ENCODE measurements around the gene ARF1. TPM values are rescaled to one million over a fixed set of nuclear protein-coding genes. Genes with fewer than 3 reads are reported as not detected.

The ARF1 gene
- total RNA-seq (100 to 1,000 TPM; 176 to 328 (median 256) TPM), polyA plus RNA-seq (100 to 1,000 TPM; 257 to 612 (median 345) TPM)
- long read RNA-seq, donor 1, transcript ARF1-213 (5 exons, 1,972 nt), result minor isoform, 7 of 274 reads
- long read RNA-seq, donor 1, transcript ARF1-201 (5 exons, 1,888 nt), result major isoform, 235 of 274 reads
- long read RNA-seq, donor 1, partial matches to known transcripts, result 13 of 274 reads
- long read RNA-seq, donor 1, other reads (novel, unspliced or antisense), result 17 of 274 reads
- long read RNA-seq, donor 2, transcript ARF1-201 (5 exons, 1,888 nt), result major isoform, 717 of 796 reads
- long read RNA-seq, donor 2, transcript ARF1-213 (5 exons, 1,972 nt), result minor isoform, 20 of 796 reads
- long read RNA-seq, donor 2, partial matches to known transcripts, result 26 of 796 reads
- long read RNA-seq, donor 2, other reads (novel, unspliced or antisense), result 32 of 796 reads

DNA sequence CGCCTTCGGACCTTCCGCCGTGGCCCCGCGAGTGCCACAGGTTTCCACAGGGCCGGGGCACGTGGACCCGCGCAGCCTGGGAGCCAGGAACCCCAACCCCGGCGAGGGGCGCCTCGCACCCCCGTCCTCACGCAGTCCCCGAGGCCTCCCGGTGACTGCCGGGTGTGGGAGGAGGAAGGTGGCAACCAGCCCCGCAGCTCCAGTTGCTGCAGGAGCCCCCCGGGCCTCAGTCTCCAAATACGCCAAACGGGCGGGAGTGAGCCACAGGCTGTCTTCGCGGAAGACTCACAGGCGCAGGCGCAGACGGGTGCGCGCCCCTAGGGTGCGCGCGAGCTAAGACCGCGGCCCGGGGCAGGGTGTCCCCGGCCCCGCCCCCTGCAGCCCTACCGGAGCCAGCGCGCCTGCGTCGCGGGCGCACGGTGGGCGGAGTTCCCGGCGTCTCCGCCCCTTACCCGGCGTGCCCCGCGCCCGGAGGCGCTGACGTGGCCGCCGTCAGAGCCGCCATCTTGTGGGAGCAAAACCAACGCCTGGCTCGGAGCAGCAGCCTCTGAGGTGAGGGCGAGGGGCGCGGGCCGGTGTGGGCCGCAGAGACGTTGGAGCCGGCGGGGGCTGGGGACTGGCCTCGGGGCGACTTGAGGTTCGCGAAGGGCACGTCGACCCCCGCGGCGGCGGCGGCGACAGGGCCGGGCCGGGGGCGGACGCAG, at the start of gene ARF1:
Gene ARF1, plus strand, starts transcription at position 495 of the 704 bp plus-strand sequence. CDS start 14,407 bp downstream, outside the sequence.
- Histone ChIP-seq H3K4me1 (peaks cover 43% of the 10 kb centered on the region), H3K27ac (peak within 1 kb of the TSS; percentile 100), H3K36me3 (ENCODE audit: insufficient read depth in 1 of 2, low read depth in 1 of 2) (no peaks in the 10 kb centered on the region), H3K27me3 (ENCODE audit: insufficient read depth in 3 of 3, low read length in 2 of 3) (no peaks in the 10 kb centered on the region), H3K9me3 (no peaks in the 10 kb centered on the region), H3K4me3 (peak within 1 kb of the TSS; percentile 99)
- DNase-seq, result peak; percentile 91 to 96
- intact Hi-C loops (cut with DNase I), result loop anchor here in 1 of 2 donors (10.0 kb wide), 1 partner anchor 348 kb away; the partner anchor contains the start of genes JMJD4 and SNAP47
- 0 to 1% (median 0%) methylated on average over 43 to 87 of the region's 87 CpGs for WGBS, 3 donors
- ATAC-seq, result peak; percentile 90 to 95 (median 94)
- TF ChIP-seq, protein P1, sequence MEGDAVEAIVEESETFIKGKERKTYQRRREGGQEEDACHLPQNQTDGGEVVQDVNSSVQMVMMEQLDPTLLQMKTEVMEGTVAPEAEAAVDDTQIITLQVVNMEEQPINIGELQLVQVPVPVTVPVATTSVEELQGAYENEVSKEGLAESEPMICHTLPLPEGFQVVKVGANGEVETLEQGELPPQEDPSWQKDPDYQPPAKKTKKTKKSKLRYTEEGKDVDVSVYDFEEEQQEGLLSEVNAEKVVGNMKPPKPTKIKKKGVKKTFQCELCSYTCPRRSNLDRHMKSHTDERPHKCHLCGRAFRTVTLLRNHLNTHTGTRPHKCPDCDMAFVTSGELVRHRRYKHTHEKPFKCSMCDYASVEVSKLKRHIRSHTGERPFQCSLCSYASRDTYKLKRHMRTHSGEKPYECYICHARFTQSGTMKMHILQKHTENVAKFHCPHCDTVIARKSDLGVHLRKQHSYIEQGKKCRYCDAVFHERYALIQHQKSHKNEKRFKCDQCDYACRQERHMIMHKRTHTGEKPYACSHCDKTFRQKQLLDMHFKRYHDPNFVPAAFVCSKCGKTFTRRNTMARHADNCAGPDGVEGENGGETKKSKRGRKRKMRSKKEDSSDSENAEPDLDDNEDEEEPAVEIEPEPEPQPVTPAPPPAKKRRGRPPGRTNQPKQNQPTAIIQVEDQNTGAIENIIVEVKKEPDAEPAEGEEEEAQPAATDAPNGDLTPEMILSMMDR (IDR thresholded peaks at IDR 0.05), result no peak

GRCh38 chr1:228033376-228033775, 49.1 kb upstream of the ARF1 start:
- ATAC-seq, result no peak
- intact Hi-C loops (cut with DNase I), result no loop called here
- no peak for DNase-seq
- no peak overlapping the region for H3K4me3 ChIP-seq
- peaks cover 5% of the 10 kb centered on the region for H3K9me3 ChIP-seq
- H3K27ac ChIP-seq, result no peak overlapping the region
- no peaks in the 10 kb centered on the region for H3K4me1 ChIP-seq
- TF ChIP-seq, protein P1 (IDR thresholded peaks at IDR 0.05), result no peak
- H3K27me3 ChIP-seq (ENCODE audit: insufficient read depth in 3 of 3, low read length in 2 of 3), result peaks cover 0 to 38% (median 13%) of the 10 kb centered on the region in 3 donors
- 78 to 87% (median 82%) methylated on average over 2 of the region's 2 CpGs for WGBS, 3 donors
- no peaks in the 10 kb centered on the region for H3K36me3 ChIP-seq (ENCODE audit: insufficient read depth in 1 of 2, low read depth in 1 of 2)

GRCh38 chr1:228034954-228035837, 47.3 kb upstream of the ARF1 start:
- ATAC-seq, result no peak

GRCh38 chr1:228035844-228036243, 46.7 kb upstream of the ARF1 start:
- peak in 1 of 2 donors; percentile 15 for DNase-seq
- Histone ChIP-seq H3K27me3 (ENCODE audit: insufficient read depth in 3 of 3, low read length in 2 of 3) (peaks cover 0 to 53% (median 20%) of the 10 kb centered on the region in 3 donors), H3K9me3 (peaks cover 5% of the 10 kb centered on the region), H3K4me1 (no peaks in the 10 kb centered on the region), H3K27ac (no peak overlapping the region), H3K36me3 (ENCODE audit: insufficient read depth in 1 of 2, low read depth in 1 of 2) (no peaks in the 10 kb centered on the region), H3K4me3 (no peak overlapping the region)
- no peak for ATAC-seq
- 63 to 87% (median 83%) methylated on average over 4 to 5 of the region's 5 CpGs for WGBS, 3 donors
- TF ChIP-seq, protein P1 (IDR thresholded peaks at IDR 0.05), result no peak
- intact Hi-C loops (cut with DNase I), result no loop called here

More at GRCh38 chr1:228034954-228035837, 47.3 kb upstream of the ARF1 start:
- Histone ChIP-seq H3K36me3 (ENCODE audit: insufficient read depth in 1 of 2, low read depth in 1 of 2) (no peaks in the 10 kb centered on the region), H3K27ac (no peak overlapping the region), H3K27me3 (ENCODE audit: insufficient read depth in 3 of 3, low read length in 2 of 3) (peaks cover 0 to 54% (median 20%) of the 10 kb centered on the region in 3 donors), H3K4me3 (no peak overlapping the region), H3K9me3 (peaks cover 5% of the 10 kb centered on the region), H3K4me1 (no peaks in the 10 kb centered on the region)
- peak in 1 of 2 donors; percentile 26 for DNase-seq
- intact Hi-C loops (cut with DNase I), result no loop called here
- 86 to 88% (median 88%) methylated on average over 15 to 16 of the region's 16 CpGs for WGBS, 3 donors
- TF ChIP-seq, protein P1 (IDR thresholded peaks at IDR 0.05), result no peak
